Liver (tissue), 9 donors: ENCODE measurements around the gene TRPM8. TPM values are rescaled to one million over a fixed set of nuclear protein-coding genes. Genes with fewer than 3 reads are reported as not detected.

Source experiments
- DNase-seq: peaks from one replicate; pipeline ENCODE4 v3.0.0-alpha.2; 2017; ENCODE audit warnings: low spot score
- H3K27ac ChIP-seq, 2 donors: one replicate each; pipeline ENCODE4 v1.7.0; 2013; ENCODE audit warnings: inconsistent platforms in 2 of 2, low read length in 2 of 2, control low read depth in 1 of 2, low read depth in 1 of 2, mild to moderate bottlenecking in 1 of 2
- H3K27me3 ChIP-seq, 4 donors: one replicate each; pipeline versions ENCODE4 v1.6.1 to v1.7.0; 2013; ENCODE audit warnings: low read length in 3 of 4, inconsistent platforms in 1 of 4, mild to moderate bottlenecking in 1 of 4, moderate library complexity in 1 of 4; ENCODE audit not compliant: control insufficient read depth in 4 of 4, insufficient read depth in 4 of 4
- H3K36me3 ChIP-seq, 4 donors: one replicate each; pipeline versions ENCODE4 v1.6.1 to v1.7.0; 2013; ENCODE audit warnings: low read length in 3 of 4, mild to moderate bottlenecking in 3 of 4, low read depth in 1 of 4, moderate library complexity in 1 of 4; ENCODE audit not compliant: control insufficient read depth in 4 of 4, insufficient read depth in 3 of 4
- H3K4me1 ChIP-seq, 4 donors: one replicate each; pipeline versions ENCODE4 v1.6.1 to v1.7.0; 2013; ENCODE audit warnings: low read length in 3 of 4, mild to moderate bottlenecking in 3 of 4, moderate library complexity in 1 of 4; ENCODE audit not compliant: control insufficient read depth in 4 of 4, insufficient read depth in 4 of 4
- H3K4me3 ChIP-seq, 3 donors: one replicate each; pipeline versions ENCODE4 v1.6.1 to v1.7.0; 2013; ENCODE audit warnings: low read length in 3 of 3, control low read depth in 1 of 3, low read depth in 1 of 3, mild to moderate bottlenecking in 1 of 3
- H3K9ac ChIP-seq, 2 donors: one replicate each; pipeline ENCODE4 v1.7.0; 2013; ENCODE audit warnings: low read length in 2 of 2, mild to moderate bottlenecking in 2 of 2, moderate library complexity in 2 of 2, control low read depth in 1 of 2, low read depth in 1 of 2
- H3K9me3 ChIP-seq, 4 donors: one replicate each; pipeline versions ENCODE4 v1.6.1 to v1.7.0; 2013; ENCODE audit warnings: low read length in 3 of 4; ENCODE audit not compliant: control insufficient read depth in 4 of 4
- EGR1 ChIP-seq, 2 donors: IDR thresholded peaks; 2 replicates each; pipeline ENCODE4 v1.6.1; 2016 to 2018; ENCODE audit warnings: antibody characterized with exemption in 2 of 2, low read depth in 2 of 2
- FOXA1 ChIP-seq: IDR thresholded peaks from 2 replicates; pipeline ENCODE4 v1.6.1; 2016; ENCODE audit warnings: antibody characterized with exemption
- FOXA2 ChIP-seq: IDR thresholded peaks from 2 replicates; pipeline ENCODE4 v1.6.1; 2016; ENCODE audit warnings: antibody characterized with exemption
- GABPA ChIP-seq, 2 donors: IDR thresholded peaks in 1 of 2; conservative IDR thresholded peaks in 1 of 2; 2 replicates each; pipeline ENCODE4 v1.6.1; 2016; ENCODE audit warnings: antibody characterized with exemption in 2 of 2, mild to moderate bottlenecking in 1 of 2, moderate library complexity in 1 of 2
- HNF4A ChIP-seq, 2 donors: conservative IDR thresholded peaks; 2 replicates each; pipeline ENCODE4 v1.6.1; 2016; ENCODE audit warnings: antibody characterized with exemption in 2 of 2, mild to moderate bottlenecking in 2 of 2
- JUND ChIP-seq, 2 donors: IDR thresholded peaks; 2 replicates each; pipeline ENCODE4 v1.6.1; 2016; ENCODE audit warnings: antibody characterized with exemption in 2 of 2
- MAX ChIP-seq: IDR thresholded peaks from 2 replicates; pipeline ENCODE4 v1.6.1; 2016; ENCODE audit warnings: antibody characterized with exemption
- NR2F2 ChIP-seq: IDR thresholded peaks from 2 replicates; pipeline ENCODE4 v1.6.1; 2016; ENCODE audit warnings: antibody characterized with exemption
- RXRA ChIP-seq, 2 donors: IDR thresholded peaks; 2 replicates each; pipeline ENCODE4 v1.6.1; 2017 to 2018; ENCODE audit warnings: antibody characterized with exemption in 2 of 2, mild to moderate bottlenecking in 1 of 2
- TAF1 ChIP-seq: conservative IDR thresholded peaks from 2 replicates; pipeline ENCODE4 v1.6.1; 2016; ENCODE audit warnings: antibody characterized with exemption, mild to moderate bottlenecking
- YY1 ChIP-seq: IDR thresholded peaks from 2 replicates; pipeline ENCODE4 v1.6.1; 2016; ENCODE audit warnings: antibody characterized with exemption, mild to moderate bottlenecking
- WGBS: extraction: QIAGEN DNeasy Blood & Tissue Kit; methylation state at CpG from one replicate; pipeline ENCODE4 v1.1.7; 2013; 5-methylcytosine and 5-hydroxymethylcytosine counted together
- polyA plus RNA-seq, 2 donors: library from polyadenylated mRNA; stranded (reverse) in 1 of 2; unstranded in 1 of 2; fragments of 200-250 nt in 1 of 2; fragments of >200 nt in 1 of 2; fragmentation: Nextera tagmentation in 1 of 2; extraction: Ambion mirVana in 1 of 2; gene quantifications; one replicate each; pipeline versions ENCODE4 v1.2.1 to v1.2.3, GENCODE V29; 2013 to 2015
- total RNA-seq, 2 donors: library from RNA; depleted of rRNA; stranded (reverse); fragments of >200 nt; gene quantifications; one replicate each; pipeline ENCODE4 v1.2.3, GENCODE V29; 2014
- TF ChIP-seq, protein P1 (sequence below): IDR thresholded peaks from 2 replicates; pipeline ENCODE4 v1.6.1; 2016; ENCODE audit warnings: antibody characterized with exemption
- TF ChIP-seq, protein P2 (sequence below): IDR thresholded peaks from 2 replicates; pipeline ENCODE4 v1.6.1; 2016; ENCODE audit warnings: antibody characterized with exemption
- TF ChIP-seq, protein P3 (sequence below): IDR thresholded peaks from 2 replicates; pipeline ENCODE4 v1.6.1; 2016; ENCODE audit warnings: antibody characterized with exemption, mild to moderate bottlenecking
- TF ChIP-seq, protein P4 (sequence below): fragments of 150-350 bp; IDR thresholded peaks from 2 replicates; pipeline ENCODE4 v1.5.1; 2017; ENCODE audit warnings: improper control_type of control experiment, low read depth, low read length; ENCODE audit not compliant: missing input control
- donor health status: healthy.
- donor health status: healthy.
- donor health status: healthy.
- donor health status: healthy.
- donor health status: healthy.

TRPM8 gene
- total and polyA plus RNA-seq, 4 donors, result 1.1 to 79.2 (median 33.2) TPM

GRCh38 chr2:233935426-233935825 is 18.3 kb downstream of the TRPM8 start:
- Histone ChIP-seq H3K27ac (no peak overlapping the region), H3K4me1 (peaks cover 0 to 4% (median 2%) of the 10 kb centered on the region in 4 donors), H3K4me3 (no peak overlapping the region), H3K27me3 (no peaks in the 10 kb centered on the region), H3K9me3 (no peaks in the 10 kb centered on the region), H3K9ac (no peak overlapping the region), H3K36me3 (no peaks in the 10 kb centered on the region)
- TF ChIP-seq, protein P1, sequence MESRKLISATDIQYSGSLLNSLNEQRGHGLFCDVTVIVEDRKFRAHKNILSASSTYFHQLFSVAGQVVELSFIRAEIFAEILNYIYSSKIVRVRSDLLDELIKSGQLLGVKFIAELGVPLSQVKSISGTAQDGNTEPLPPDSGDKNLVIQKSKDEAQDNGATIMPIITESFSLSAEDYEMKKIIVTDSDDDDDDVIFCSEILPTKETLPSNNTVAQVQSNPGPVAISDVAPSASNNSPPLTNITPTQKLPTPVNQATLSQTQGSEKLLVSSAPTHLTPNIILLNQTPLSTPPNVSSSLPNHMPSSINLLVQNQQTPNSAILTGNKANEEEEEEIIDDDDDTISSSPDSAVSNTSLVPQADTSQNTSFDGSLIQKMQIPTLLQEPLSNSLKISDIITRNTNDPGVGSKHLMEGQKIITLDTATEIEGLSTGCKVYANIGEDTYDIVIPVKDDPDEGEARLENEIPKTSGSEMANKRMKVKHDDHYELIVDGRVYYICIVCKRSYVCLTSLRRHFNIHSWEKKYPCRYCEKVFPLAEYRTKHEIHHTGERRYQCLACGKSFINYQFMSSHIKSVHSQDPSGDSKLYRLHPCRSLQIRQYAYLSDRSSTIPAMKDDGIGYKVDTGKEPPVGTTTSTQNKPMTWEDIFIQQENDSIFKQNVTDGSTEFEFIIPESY, result no peak
- TF ChIP-seq TAF1, result no peak
- TF ChIP-seq, protein P2, sequence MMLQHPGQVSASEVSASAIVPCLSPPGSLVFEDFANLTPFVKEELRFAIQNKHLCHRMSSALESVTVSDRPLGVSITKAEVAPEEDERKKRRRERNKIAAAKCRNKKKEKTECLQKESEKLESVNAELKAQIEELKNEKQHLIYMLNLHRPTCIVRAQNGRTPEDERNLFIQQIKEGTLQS, result no peak
- TF ChIP-seq GABPA (IDR thresholded peaks at IDR 0.05 in 1 of 2, conservative IDR thresholded peaks at IDR 0.05 in 1 of 2), result no peak
- TF ChIP-seq, protein P3, sequence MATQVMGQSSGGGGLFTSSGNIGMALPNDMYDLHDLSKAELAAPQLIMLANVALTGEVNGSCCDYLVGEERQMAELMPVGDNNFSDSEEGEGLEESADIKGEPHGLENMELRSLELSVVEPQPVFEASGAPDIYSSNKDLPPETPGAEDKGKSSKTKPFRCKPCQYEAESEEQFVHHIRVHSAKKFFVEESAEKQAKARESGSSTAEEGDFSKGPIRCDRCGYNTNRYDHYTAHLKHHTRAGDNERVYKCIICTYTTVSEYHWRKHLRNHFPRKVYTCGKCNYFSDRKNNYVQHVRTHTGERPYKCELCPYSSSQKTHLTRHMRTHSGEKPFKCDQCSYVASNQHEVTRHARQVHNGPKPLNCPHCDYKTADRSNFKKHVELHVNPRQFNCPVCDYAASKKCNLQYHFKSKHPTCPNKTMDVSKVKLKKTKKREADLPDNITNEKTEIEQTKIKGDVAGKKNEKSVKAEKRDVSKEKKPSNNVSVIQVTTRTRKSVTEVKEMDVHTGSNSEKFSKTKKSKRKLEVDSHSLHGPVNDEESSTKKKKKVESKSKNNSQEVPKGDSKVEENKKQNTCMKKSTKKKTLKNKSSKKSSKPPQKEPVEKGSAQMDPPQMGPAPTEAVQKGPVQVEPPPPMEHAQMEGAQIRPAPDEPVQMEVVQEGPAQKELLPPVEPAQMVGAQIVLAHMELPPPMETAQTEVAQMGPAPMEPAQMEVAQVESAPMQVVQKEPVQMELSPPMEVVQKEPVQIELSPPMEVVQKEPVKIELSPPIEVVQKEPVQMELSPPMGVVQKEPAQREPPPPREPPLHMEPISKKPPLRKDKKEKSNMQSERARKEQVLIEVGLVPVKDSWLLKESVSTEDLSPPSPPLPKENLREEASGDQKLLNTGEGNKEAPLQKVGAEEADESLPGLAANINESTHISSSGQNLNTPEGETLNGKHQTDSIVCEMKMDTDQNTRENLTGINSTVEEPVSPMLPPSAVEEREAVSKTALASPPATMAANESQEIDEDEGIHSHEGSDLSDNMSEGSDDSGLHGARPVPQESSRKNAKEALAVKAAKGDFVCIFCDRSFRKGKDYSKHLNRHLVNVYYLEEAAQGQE, result no peak
- TF ChIP-seq, protein P4, sequence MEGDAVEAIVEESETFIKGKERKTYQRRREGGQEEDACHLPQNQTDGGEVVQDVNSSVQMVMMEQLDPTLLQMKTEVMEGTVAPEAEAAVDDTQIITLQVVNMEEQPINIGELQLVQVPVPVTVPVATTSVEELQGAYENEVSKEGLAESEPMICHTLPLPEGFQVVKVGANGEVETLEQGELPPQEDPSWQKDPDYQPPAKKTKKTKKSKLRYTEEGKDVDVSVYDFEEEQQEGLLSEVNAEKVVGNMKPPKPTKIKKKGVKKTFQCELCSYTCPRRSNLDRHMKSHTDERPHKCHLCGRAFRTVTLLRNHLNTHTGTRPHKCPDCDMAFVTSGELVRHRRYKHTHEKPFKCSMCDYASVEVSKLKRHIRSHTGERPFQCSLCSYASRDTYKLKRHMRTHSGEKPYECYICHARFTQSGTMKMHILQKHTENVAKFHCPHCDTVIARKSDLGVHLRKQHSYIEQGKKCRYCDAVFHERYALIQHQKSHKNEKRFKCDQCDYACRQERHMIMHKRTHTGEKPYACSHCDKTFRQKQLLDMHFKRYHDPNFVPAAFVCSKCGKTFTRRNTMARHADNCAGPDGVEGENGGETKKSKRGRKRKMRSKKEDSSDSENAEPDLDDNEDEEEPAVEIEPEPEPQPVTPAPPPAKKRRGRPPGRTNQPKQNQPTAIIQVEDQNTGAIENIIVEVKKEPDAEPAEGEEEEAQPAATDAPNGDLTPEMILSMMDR, result no peak
- no peak for TF ChIP-seq HNF4A (conservative IDR thresholded peaks at IDR 0.05)
- no peak for TF ChIP-seq FOXA1
- no peak for TF ChIP-seq FOXA2
- no peak for TF ChIP-seq RXRA (IDR thresholded peaks at IDR 0.05)
- 87% methylated on average over 1 of the region's 1 CpG for WGBS
- DNase-seq, result no peak

GRCh38 chr2:233936089-233936488 is 18.9 kb downstream of the TRPM8 start:
- DNase-seq, result no peak
- Histone ChIP-seq H3K27me3 (no peaks in the 10 kb centered on the region), H3K27ac (no peak overlapping the region), H3K4me1 (peaks cover 0 to 4% (median 2%) of the 10 kb centered on the region in 4 donors), H3K36me3 (no peaks in the 10 kb centered on the region), H3K9me3 (no peaks in the 10 kb centered on the region), H3K4me3 (no peak overlapping the region), H3K9ac (no peak overlapping the region)
- WGBS, result 89% methylated on average over 7 of the region's 7 CpGs
- TF ChIP-seq JUND (IDR thresholded peaks at IDR 0.05) (no peak), GABPA (IDR thresholded peaks at IDR 0.05 in 1 of 2, conservative IDR thresholded peaks at IDR 0.05 in 1 of 2) (no peak), YY1 (no peak), FOXA2 (no peak), RXRA (IDR thresholded peaks at IDR 0.05) (no peak), MAX (no peak), EGR1 (IDR thresholded peaks at IDR 0.05; ENCODE audit: low read depth in 2 of 2) (no peak), NR2F2 (no peak)
- TF ChIP-seq, protein P2, result no peak
- TF ChIP-seq, protein P4, result no peak
- TF ChIP-seq, protein P3, result no peak
